IPS DF 6.9 (cell line): Measurements from ENCODE around the gene SRMS.

Source experiments
- DNase-seq: peaks from one replicate; pipeline ENCODE4 v3.0.0-alpha.2; 2013; ENCODE audit warnings: low read depth, low spot score
- H3K27ac ChIP-seq: one replicate; pipeline ENCODE4 v1.5.1; 2013; ENCODE audit warnings: low read length, control low read depth
- H3K27me3 ChIP-seq: 2 replicates; pipeline ENCODE4 v1.6.1; 2013; ENCODE audit warnings: mild to moderate bottlenecking, low read length; ENCODE audit not compliant: control insufficient read depth, insufficient read depth
- H3K36me3 ChIP-seq: 2 replicates; pipeline ENCODE4 v1.6.1; 2013; ENCODE audit warnings: low read length; ENCODE audit not compliant: control insufficient read depth, insufficient read depth
- H3K4me1 ChIP-seq: 2 replicates; pipeline ENCODE4 v1.6.1; 2013; ENCODE audit warnings: low read length; ENCODE audit not compliant: control insufficient read depth, insufficient read depth
- H3K4me3 ChIP-seq: 2 replicates; pipeline ENCODE4 v1.5.1; 2013; ENCODE audit warnings: mild to moderate bottlenecking, low read length
- H3K9me3 ChIP-seq: 2 replicates; pipeline ENCODE4 v1.6.1; 2013; ENCODE audit warnings: low read length, inconsistent platforms; ENCODE audit not compliant: control insufficient read depth, insufficient read depth
- WGBS: extraction: QIAGEN DNeasy Blood & Tissue Kit; methylation state at CpG from one replicate; pipeline ENCODE4 v1.1.7; 2013; ENCODE audit warnings: mixed read lengths, missing lambda C conversion rate; ENCODE audit not compliant: insufficient read length, insufficient coverage; 5-methylcytosine and 5-hydroxymethylcytosine counted together

SRMS gene

GRCh38 chr20:63536241-63536977, 11.1 kb downstream of the SRMS start:
- Histone ChIP-seq H3K4me3 (no peak overlapping the region), H3K27me3 (no peaks in the 10 kb centered on the region), H3K36me3 (no peaks in the 10 kb centered on the region; the same call in 1 of the 2 replicates), H3K4me1 (peaks cover 3% of the 10 kb centered on the region), H3K9me3 (no peaks in the 10 kb centered on the region), H3K27ac (no peak overlapping the region)
- WGBS: no CpG with 5 or more reads among the region's 35 CpGs
- DNase-seq: no peak

- no peaks in the 10 kb centered on the region for H3K9me3 ChIP-seq
- no CpG with 5 or more reads among the region's 49 CpGs for WGBS
Measured at GRCh38 chr20:63534831-63535651, 12.5 kb downstream of the SRMS start.

GRCh38 chr20:63534427-63534830, 13.1 kb downstream of the SRMS start:
- WGBS: no CpG with 5 or more reads among the region's 12 CpGs
- Histone ChIP-seq H3K27me3 (no peaks in the 10 kb centered on the region), H3K4me1 (peaks cover 3% of the 10 kb centered on the region; the same call in 1 of the 2 replicates), H3K4me3 (no peak overlapping the region), H3K9me3 (no peaks in the 10 kb centered on the region), H3K27ac (no peak overlapping the region), H3K36me3 (no peaks in the 10 kb centered on the region)
- no peak for DNase-seq

More at GRCh38 chr20:63534831-63535651, 12.5 kb downstream of the SRMS start:
- Histone ChIP-seq H3K27me3 (no peaks in the 10 kb centered on the region), H3K27ac (no peak overlapping the region), H3K4me1 (peaks cover 3% of the 10 kb centered on the region; the same call in 1 of the 2 replicates), H3K36me3 (no peaks in the 10 kb centered on the region), H3K4me3 (no peak overlapping the region)
- DNase-seq: no peak

GRCh38 chr20:63533871-63534393, 13.6 kb downstream of the SRMS start:
- Histone ChIP-seq H3K9me3 (no peaks in the 10 kb centered on the region), H3K27ac (no peak overlapping the region), H3K4me3 (no peak overlapping the region), H3K36me3 (no peaks in the 10 kb centered on the region), H3K4me1 (peaks cover 3% of the 10 kb centered on the region; the same call in 1 of the 2 replicates), H3K27me3 (no peaks in the 10 kb centered on the region)
- no peak for DNase-seq
- no CpG with 5 or more reads among the region's 28 CpGs for whole genome bisulfite sequencing

- no CpG with 5 or more reads among the region's 14 CpGs for WGBS
- no peak overlapping the region for H3K27ac ChIP-seq
- DNase-seq: no peak
- H3K4me1 ChIP-seq: peaks cover 3% of the 10 kb centered on the region; the same call in 1 of the 2 replicates
- no peak overlapping the region for H3K4me3 ChIP-seq
- no peaks in the 10 kb centered on the region for H3K9me3 ChIP-seq
- no peaks in the 10 kb centered on the region for H3K27me3 ChIP-seq
- H3K36me3 ChIP-seq: no peaks in the 10 kb centered on the region
Measured at GRCh38 chr20:63533388-63533787, 14.2 kb downstream of the SRMS start.

GRCh38 chr20:63532449-63532971, 15.0 kb downstream of the SRMS start:
- Histone ChIP-seq H3K9me3 (no peaks in the 10 kb centered on the region), H3K4me1 (peaks cover 3% of the 10 kb centered on the region; the same call in 1 of the 2 replicates), H3K27me3 (no peaks in the 10 kb centered on the region), H3K4me3 (no peak overlapping the region), H3K36me3 (no peaks in the 10 kb centered on the region), H3K27ac (no peak overlapping the region)
- no peak for DNase-seq
- WGBS: no CpG with 5 or more reads among the region's 24 CpGs

GRCh38 chr20:63531686-63532448, 15.7 kb downstream of the SRMS start:
- H3K27ac ChIP-seq: no peak overlapping the region
- H3K36me3 ChIP-seq: no peaks in the 10 kb centered on the region
- H3K4me1 ChIP-seq: peaks cover 3% of the 10 kb centered on the region; the same call in 1 of the 2 replicates
- H3K4me3 ChIP-seq: no peak overlapping the region
- no peaks in the 10 kb centered on the region for H3K27me3 ChIP-seq
- DNase-seq: no peak
- WGBS: 100% methylated on average over 4 of the region's 27 CpGs
- no peaks in the 10 kb centered on the region for H3K9me3 ChIP-seq

- no peaks in the 10 kb centered on the region for H3K36me3 ChIP-seq
- H3K9me3 ChIP-seq: no peaks in the 10 kb centered on the region
- no peak for DNase-seq
- H3K4me3 ChIP-seq: no peak overlapping the region
- H3K27me3 ChIP-seq: no peaks in the 10 kb centered on the region
- WGBS: no CpG with 5 or more reads among the region's 14 CpGs
- no peak overlapping the region for H3K27ac ChIP-seq
- H3K4me1 ChIP-seq: peaks cover 3% of the 10 kb centered on the region; the same call in 1 of the 2 replicates
Measured at GRCh38 chr20:63530788-63531160, 16.8 kb downstream of the SRMS start.

GRCh38 chr20:63529861-63530787, 17.4 kb downstream of the SRMS start:
- whole genome bisulfite sequencing: no CpG with 5 or more reads among the region's 39 CpGs
- no peaks in the 10 kb centered on the region for H3K36me3 ChIP-seq
- no peak for DNase-seq
- H3K4me3 ChIP-seq: no peak overlapping the region
- no peaks in the 10 kb centered on the region for H3K9me3 ChIP-seq
- peaks cover under 1% of the 10 kb centered on the region; the same call in 1 of the 2 replicates for H3K4me1 ChIP-seq
- no peaks in the 10 kb centered on the region for H3K27me3 ChIP-seq
- no peak overlapping the region for H3K27ac ChIP-seq
